HG02623 (cell line): ENCODE data around the gene SZRD1.

Experiments
- ATAC-seq: cut with Tn5 transposase; IDR thresholded peaks from one replicate; pipeline ENCODE4 v1.9.1; 2021; ENCODE audit warnings: moderate library complexity; ENCODE audit not compliant: unreplicated experiment

SZRD1 gene

GRCh38 chr1:16436946-16437474 lies 70.0 kb downstream of the SZRD1 start, which contains the start of gene SPATA21:
Gene SPATA21, minus strand, starts transcription at chr1:16437424. Its CDS starts 6,053 bp downstream, at chr1:16431371.
- ATAC-seq, result no peak

- no peak for ATAC-seq
Measured at GRCh38 chr1:16438516-16438915, 71.5 kb downstream of the SZRD1 start.

GRCh38 chr1:16438924-16439323 lies 71.9 kb downstream of the SZRD1 start:
- no peak for ATAC-seq

GRCh38 chr1:16440131-16440469 lies 73.1 kb downstream of the SZRD1 start:
- no peak for ATAC-seq

GRCh38 chr1:16440470-16441281 lies 73.6 kb downstream of the SZRD1 start, which contains the start of gene NECAP2:
Gene NECAP2, plus strand, starts transcription at chr1:16440724. Its CDS starts 38 bp downstream, at chr1:16440762.
- peak; percentile 83 for ATAC-seq

- ATAC-seq, result no peak
Measured at GRCh38 chr1:16441282-16441665, 74.2 kb downstream of the SZRD1 start.

GRCh38 chr1:16442265-16442664 lies 75.2 kb downstream of the SZRD1 start:
- no peak for ATAC-seq

GRCh38 chr1:16442941-16443340 lies 75.9 kb downstream of the SZRD1 start:
- no peak for ATAC-seq

- ATAC-seq, result no peak
Measured at GRCh38 chr1:16443975-16444770, 77.1 kb downstream of the SZRD1 start.

GRCh38 chr1:16445052-16445451 lies 78.0 kb downstream of the SZRD1 start:
- no peak for ATAC-seq

GRCh38 chr1:16446116-16446515 lies 79.1 kb downstream of the SZRD1 start:
- no peak for ATAC-seq

GRCh38 chr1:16447641-16448040 lies 80.6 kb downstream of the SZRD1 start:
- ATAC-seq, result no peak
